ENCODE results near the gene EHD4. TPM values are rescaled to one million over a fixed set of nuclear protein-coding genes. Genes with fewer than 3 reads are reported as not detected.
A peak's percentile ranks its signal among the peaks of the same experiment; 100 is the strongest.

Gene EHD4
- total RNA-seq, 1 experiment from 2014 or later, result 15.5 TPM

- DNase-seq (ENCODE audit: low spot score), result peak; percentile 83
These were observed 35.4 kb downstream of the EHD4 start for GRCh38 chr15:41936649-41937567.

DNA sequence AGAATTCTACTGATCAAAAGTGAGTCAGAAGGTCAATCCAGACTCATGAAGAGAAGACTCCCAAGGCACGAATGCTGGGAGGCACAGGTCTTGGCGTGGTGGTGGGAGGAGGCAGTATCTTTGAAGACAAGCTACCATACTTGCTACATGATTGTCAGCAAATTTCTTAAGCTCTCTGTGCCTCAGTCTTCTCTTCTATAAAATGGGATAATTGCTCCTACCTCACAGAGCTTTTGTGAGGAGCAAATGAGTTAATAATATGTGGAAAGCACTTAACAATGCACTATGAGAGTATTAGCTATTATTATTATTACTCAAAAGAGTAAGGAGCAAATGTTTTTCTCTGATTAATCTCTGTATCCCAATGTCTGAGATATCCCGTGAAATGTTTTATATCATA is 36.2 kb downstream of the EHD4 start:
- DNase-seq (ENCODE audit: low spot score), result no peak

GRCh38 chr15:41935566-41936020 is 36.8 kb downstream of the EHD4 start:
- no peak for DNase-seq (ENCODE audit: low spot score)

GRCh38 chr15:41934843-41935242 is 37.5 kb downstream of the EHD4 start:
- DNase-seq (ENCODE audit: low spot score), result peak; percentile 92

DNA sequence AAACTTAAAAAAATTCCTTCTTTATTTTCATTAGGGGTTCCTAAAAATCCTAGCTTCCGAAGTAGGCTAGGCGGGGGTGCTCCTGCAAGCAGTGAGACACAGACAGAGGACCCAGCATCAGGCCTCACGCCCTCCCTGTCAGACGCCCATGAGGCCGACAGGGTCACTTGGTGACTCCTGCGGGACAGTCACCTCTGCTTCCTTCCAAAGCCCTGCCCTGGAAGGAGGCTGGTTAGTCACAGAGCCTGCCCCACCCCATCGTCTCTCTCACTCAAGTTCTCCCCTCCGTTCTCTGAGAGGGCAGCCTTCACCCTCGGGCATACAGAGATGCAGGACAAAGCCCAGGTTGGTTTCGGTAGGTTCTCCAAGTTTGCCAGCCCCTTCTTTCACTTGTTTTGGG is 38.6 kb downstream of the EHD4 start:
- DNase-seq (ENCODE audit: low spot score), result peak; percentile 84

- no peak for DNase-seq (ENCODE audit: low spot score)
These were observed 39.0 kb downstream of the EHD4 start for GRCh38 chr15:41933326-41933725.

GRCh38 chr15:41932511-41933289 is 39.7 kb downstream of the EHD4 start:
- no peak for DNase-seq (ENCODE audit: low spot score)

DNA sequence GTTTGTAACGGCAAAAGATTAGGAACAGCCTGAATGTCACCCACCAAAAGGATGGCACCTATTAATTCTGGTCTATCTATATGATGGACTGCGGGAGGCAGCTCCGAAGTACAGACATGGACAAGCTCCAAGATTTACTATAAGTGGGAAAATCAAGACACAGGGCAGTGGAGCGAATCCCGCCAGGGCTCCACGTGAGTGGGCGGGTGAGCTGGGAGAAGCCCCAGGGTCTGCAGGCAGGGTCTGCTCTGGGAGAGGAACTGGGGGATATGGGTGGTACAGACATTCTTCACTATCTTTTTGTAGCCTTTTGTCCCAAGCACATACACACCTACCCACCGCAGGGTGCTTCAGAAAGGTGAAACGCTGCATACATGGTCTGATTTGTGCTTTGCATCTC is 40.3 kb downstream of the EHD4 start:
- DNase-seq (ENCODE audit: low spot score), result no peak

DNA sequence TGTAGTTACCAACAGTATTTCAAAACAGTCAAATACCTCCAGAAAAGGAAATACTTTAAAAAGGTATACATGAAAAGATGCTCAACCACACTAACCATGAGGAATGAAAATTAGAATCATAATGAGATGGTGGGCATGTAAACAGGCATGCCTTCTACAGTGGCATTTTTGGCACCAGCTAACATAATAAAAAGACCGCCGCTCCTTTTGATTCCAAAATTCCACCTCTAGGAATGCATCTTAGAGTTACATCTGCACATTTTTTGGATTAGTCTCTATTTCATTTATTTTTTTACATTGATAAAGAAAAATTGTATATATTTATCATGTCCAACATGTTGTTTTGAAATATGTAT is 41.5 kb downstream of the EHD4 start:
- DNase-seq (ENCODE audit: low spot score), result no peak

GRCh38 chr15:41930221-41930866 is 42.0 kb downstream of the EHD4 start:
- peak; percentile 99 for DNase-seq (ENCODE audit: low spot score)

DNA sequence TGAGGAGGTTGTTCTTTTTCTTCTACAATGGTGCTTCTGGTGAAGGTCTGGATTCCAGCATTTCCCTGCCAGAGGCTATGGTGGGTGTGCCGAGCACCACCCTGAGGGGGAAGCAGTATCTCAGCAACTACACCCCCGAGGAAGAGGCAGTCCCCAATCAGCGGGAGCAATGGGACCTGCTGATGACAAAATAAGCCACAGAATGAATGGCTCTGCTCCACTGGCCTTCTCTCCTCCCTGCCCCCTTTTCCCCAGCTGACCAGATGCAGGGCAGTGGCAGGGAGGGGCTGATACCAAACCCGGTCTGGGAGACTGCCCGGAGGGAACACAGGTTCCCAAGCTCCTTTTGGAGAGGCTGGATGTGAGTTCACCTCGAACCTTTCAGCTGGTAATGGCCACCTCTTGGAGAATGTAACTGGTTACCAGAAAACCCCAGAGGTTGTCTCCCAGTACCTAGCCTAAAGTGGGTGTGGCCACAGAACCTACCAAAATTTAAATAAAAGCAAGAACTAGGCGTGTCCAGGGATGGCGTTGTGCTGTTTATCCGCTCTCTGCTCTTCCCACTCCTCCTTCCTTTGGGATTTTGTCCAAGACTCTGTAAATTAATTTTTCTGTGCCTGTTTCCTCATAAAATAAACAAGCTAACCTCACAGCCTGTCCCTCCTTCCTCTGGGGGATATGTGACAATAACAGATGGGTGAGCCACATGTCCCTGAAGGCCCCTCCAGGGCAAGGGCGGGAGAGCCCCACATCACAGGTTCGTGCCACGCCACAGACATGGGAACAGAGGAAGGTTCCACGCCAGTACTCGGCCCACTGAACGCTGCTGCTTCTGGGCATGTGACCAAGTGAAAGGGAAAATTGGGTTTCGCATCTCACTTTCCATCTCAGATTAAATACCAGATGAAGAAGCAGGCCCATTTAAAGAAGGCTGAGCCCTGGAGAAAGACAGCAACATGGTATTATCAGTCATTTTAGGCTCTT is 43.4 kb downstream of the EHD4 start:
- DNase-seq (ENCODE audit: low spot score), result peak; percentile 41

DNA sequence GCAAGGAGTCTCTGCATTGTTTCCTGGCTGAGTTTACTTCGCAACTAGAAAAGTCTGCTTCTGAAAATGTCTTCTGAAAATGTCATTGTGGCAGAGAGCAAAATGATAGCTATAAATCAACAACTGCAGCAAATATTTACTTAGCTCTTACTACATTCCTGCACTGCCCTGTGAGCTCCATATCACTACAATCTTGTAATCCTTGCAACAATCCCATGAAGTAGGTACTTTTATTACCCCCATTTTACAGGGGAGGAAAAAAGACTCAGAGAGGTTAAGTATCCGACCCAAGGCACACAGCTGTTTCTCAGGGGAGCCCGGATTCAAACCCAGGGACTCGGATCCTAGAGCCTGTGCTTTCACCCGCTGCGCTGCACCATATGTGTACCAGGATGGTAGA is 44.3 kb downstream of the EHD4 start:
- no peak for DNase-seq (ENCODE audit: low spot score)

- DNase-seq (ENCODE audit: low spot score), result no peak
These were observed 44.8 kb downstream of the EHD4 start for GRCh38 chr15:41927536-41927935.

DNA sequence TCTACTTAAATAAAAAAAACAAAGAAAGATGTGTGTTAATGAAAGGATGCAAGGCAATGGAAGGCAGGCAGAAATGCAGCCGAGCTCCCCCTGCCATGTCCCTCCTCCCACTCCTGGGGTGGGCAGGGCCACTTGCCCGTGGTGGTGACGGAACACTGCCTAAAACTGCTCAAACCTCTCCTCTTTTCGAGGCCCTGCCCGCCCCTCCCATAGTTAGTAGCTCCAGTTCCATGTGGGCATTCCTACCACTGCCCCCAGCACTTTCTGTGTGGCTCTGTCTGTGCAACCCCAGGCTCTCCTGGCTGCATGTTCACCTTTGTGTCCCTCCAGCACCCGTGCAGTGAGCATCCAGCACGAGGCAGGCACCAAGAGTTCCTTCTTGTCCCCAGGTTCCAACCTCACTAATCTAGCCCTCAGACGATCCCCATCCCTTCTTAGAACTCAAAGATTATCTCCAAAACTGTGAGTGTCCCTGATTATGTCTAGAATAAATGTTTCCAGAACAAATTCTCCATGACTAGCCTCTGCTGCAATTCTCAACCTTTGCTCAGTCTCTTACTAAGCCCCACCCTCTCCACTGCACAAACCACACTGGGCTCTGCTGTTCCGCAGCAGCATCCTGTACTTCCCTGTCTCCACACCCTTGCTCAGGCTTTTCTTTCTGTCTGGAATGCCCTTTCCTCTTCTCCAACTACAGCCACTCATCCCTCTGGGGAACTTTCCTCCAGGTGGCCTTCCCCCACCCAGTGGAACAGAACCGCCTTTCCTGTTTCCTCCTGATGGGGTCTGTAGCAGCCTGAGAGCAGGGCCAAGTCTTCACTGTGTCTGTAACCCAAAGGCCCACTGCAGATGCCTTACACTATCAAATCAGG is 45.9 kb downstream of the EHD4 start:
- no peak for DNase-seq (ENCODE audit: low spot score)

- no peak for DNase-seq (ENCODE audit: low spot score)
These were observed 47.2 kb downstream of the EHD4 start for GRCh38 chr15:41925086-41925608.

GRCh38 chr15:41923401-41923997 is 48.9 kb downstream of the EHD4 start:
- DNase-seq (ENCODE audit: low spot score), result no peak

DNA sequence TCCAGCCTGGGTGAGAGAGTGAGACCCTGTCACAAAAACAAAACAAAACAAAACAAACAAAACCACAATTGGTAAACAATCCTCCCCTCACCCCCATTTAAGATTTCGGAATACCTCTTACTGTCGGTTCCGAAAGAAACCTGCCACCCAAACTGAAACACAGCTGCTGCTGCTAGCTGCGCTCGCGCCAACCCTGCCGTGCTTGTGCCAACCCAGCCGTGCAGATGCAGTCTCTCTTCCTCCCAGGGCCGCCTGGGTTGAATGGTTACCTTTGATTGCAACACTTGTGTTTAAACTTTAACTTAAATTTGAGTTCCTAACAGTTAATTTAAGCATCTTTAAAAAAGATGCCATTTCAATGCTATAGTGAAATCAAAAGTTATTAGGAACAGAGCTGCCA is 50.0 kb downstream of the EHD4 start:
- no peak for DNase-seq (ENCODE audit: low spot score)

DNA sequence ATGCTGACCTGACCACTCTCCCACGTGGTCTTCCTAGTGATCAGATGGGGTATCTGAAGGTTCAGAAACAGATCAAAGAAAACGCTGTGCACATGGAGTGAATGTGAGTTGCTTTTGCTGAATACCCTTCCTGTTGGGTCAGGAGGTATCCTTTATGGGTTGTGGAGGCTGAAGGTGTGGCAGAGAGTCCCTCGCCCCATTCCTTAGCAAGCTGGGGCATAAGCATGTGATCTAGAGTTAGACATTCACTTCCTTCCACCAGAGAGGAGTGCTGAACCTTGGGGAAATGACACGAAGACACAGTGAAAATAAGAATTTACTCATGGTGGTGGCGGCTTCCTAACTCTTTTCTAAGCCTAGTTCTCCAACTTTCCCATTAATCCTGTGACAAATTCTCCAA is 50.7 kb downstream of the EHD4 start:
- DNase-seq (ENCODE audit: low spot score), result no peak

GRCh38 chr15:41921167-41921566 is 51.2 kb downstream of the EHD4 start:
- DNase-seq (ENCODE audit: low spot score), result no peak
